HG03095 (cell line): ENCODE measurements around the gene CAPZA1.

Source experiments
- ATAC-seq: cut with Tn5 transposase; IDR thresholded peaks from one replicate; pipeline ENCODE4 v1.9.1; 2021; ENCODE audit warnings: moderate library complexity; ENCODE audit not compliant: unreplicated experiment

CAPZA1 gene

GRCh38 chr1:112713466-112714312 lies 94.1 kb downstream of the CAPZA1 start:
- ATAC-seq: peak; percentile 29

DNA sequence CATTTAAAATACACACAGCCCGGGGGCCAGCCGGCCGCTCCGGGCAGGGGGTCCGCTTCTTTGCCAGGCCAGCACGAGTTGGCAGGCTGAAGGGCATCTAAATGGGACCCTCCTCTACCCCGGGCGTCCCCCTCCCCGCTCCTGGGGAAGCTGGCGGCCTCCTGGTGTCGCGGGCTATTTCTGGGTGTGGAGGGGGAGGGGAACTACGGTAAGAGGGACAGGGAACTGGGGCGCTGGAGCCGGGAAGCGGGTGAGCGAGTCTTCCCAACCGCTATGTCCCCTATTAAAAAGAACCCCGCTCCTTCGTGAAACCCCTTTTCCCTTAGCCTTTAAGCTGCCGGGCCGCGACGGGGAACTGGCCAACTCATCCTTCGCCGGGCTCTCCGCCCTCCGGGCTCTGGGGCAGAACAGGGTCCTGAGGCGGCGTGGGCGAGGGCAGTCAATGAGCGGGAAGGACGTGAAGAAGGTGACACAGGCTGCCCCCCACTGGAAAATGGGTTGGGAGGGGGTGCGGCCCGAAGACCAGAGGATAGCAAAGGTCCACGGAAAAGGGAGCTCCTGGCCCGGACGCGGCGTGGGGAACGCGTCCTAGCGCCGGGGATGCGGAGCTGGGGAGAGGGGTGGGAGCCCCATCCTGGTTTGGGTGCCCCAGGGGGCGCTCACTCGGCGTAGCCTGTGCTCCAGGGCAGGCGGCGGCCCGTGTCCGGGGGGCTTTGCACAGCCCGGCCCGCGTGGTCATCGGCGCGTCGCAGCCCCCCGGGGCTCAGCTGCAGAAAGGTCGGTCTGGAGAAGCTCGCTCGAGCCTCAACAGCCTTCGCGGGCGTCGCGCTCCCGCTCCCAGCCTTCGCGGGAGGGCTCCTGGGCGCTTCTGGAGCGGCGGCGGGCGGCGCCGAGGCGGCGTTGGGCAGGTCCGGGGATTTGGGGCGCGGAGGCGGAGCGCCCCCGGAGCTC lies 95.0 kb downstream of the CAPZA1 start:
- ATAC-seq: no peak

DNA sequence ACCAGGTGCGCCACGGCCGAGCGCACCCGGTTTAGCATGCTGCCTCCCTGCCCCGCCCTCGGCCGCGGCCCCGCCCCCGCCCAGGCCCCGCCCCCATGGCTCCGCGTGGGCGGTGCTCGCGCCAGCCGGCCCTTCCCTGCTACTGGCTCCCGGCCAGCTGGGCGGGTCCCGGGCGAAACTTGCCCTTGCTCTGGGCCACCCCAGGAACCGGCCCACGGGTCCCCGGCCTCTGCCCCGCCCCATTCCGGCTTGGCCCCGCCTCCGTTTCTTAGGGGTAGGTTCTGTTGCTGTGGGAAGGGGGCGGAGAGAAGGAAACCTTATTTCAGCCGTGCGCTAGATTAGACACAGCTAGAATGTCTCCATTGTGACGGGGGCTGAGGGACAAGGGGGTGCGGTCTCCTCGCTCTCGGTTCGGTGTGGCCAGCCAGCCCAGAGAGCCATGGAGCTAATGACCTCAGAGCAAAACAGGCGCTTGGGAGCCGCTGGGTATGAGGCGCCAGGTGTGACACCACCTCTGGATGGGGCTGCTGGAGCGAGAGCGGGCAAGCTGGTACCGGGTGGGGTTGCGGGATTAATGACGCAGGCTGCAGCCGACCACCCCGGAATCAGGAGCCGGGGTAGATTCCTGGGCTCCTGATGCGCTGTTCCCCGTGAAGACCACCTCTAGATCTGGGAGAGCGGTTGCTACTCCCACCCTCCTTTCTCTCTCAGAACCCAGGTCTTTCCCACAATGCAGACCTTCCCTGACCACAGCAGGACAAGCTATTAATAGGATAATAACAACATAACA lies 95.8 kb downstream of the CAPZA1 start, which contains the start of gene PPM1J:
Gene PPM1J, minus strand, starts transcription at position 69 of the 790 bp plus-strand sequence. Its CDS starts 31 bp downstream, at position 38.
- ATAC-seq: peak; percentile 72

DNA sequence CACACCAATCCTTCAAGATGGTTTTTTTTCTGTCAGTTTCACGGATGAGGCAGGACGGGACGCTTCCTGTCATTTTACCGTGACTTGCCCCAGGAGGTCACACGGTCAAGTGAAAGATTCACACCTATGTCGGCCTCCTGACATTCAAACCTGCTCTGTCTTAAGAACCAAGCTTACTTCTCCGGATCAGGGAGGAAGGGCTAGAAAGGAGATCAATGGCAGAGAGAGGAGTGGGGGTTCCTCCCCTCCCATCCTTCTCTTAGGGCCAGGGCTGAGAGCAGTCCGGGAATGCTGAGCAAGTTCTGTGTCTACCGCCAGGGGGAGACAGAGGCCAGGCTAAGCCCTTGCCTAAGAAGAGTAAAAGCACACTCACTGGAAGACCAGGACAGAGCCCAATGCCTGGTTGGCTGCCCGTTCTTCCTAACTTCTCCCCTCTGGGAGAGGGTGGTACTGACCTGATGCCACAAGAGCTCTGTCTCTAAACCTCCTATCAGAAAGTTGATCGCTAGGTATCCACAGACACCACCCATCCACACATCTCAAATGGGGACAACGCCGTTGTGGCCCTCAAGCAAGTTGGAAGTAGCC lies 96.6 kb downstream of the CAPZA1 start:
- peak; percentile 27 for ATAC-seq

- no peak for ATAC-seq
These were observed 97.7 kb downstream of the CAPZA1 start for GRCh38 chr1:112717263-112717873.

DNA sequence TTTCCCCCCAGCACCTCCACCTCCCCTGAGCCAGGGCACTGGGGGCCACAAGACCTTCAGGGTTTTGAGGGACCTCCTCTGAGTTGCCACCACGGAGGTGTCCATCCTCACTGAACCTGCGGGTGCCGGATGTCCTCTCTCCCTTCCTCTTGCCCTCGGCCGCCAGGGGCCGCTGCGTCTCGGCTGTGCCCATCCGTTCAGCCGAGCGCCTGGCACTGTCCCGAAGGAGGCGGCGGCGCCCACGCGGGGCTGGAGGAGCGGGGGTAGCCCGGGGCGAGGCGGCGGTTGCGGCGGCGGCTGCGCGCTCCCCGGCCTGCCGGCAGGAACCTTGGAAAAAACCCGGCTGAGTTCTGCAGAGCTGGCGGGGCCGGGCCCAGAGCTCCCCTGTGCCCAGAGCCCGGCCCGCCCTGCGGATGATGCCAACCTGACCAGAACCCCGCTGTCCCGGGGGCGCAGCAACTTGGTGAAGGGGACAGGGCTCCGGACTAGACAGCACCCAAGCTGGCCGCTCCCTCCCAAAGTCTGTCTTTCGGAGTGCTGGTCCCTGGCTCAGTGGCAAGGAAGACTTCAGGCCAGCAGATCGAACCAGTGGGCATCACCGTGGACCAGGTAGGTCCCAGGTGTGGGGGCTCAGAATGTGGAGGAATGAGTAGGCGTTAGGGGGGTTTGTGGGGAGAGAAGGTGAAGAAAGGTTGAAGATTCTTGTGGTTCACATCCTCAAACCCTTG lies 99.2 kb downstream of the CAPZA1 start:
- no peak for ATAC-seq

DNA sequence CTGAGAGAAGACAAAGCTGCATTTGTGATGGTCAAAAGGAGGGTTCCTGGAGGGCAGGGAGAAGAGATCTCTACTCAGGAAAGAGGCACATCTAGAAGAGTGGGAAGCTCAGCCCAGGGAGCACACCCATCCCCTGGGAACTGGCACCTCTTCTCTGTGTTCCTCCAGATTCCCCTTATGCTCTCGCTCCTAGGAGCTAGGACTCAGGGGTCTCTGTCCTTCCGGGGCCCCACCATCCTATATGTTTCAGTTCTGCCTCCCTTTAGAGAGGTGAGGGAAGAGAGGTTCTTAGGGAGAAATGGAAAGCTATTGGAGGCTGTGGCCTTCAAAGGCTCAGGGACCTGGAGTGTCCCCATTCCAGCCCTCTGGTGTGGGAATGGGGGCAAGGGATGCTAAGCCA lies 100.1 kb downstream of the CAPZA1 start:
- ATAC-seq: no peak

- ATAC-seq: no peak
These were observed 101.2 kb downstream of the CAPZA1 start for GRCh38 chr1:112720800-112721199.
